Hepatocyte (in vitro differentiated cells): ENCODE measurements around the gene PREX1.

Source experiments
- CTCF ChIP-seq: fragments of 200-600 bp; sonication (generic); IDR thresholded peaks from 2 replicates; pipeline ENCODE4 v1.5.1; 2016; ENCODE audit warnings: antibody characterized with exemption, mild to moderate bottlenecking; ENCODE audit not compliant: poor library complexity
- EZH2 ChIP-seq: fragments of 200-600 bp; sonication (generic); IDR thresholded peaks from 2 replicates; pipeline ENCODE4 v1.6.1; 2016; ENCODE audit warnings: antibody characterized with exemption, mild to moderate bottlenecking, borderline replicate concordance

DNA sequence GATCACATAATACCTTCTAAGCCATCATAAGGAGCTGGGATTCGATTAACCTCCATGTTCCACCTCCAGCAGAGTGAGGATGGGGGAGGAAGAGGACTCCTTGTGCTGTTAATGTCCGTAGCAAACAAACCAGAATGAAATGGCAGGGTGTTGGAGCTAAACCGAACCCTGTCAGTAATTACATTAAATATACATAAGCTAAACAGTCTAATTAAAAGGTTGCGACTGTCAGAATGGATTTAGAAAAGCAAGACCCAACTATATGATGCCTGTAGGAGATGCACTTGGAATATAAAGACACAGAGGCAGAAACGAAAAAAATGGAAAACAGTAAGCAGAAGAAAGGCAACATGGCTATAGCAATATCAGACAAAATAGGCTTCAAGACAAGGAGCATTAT lies 13.2 kb downstream of the PREX1 start:
- TF ChIP-seq CTCF (no peak), EZH2 (no peak)
